Mesenchymal stem cell (in vitro differentiated cells and primary cell): ENCODE results near the gene STOML1.
"Not testable (repeated sequence)": the region's sequence is repeated elsewhere in the genome, so short reads cannot be mapped to it uniquely, and the experiment has no call there.

Experiments used
- DNase-seq: peaks from one replicate; pipeline ENCODE4 v3.0.0-alpha.2; 2013
- H2AFZ ChIP-seq: one replicate; pipeline ENCODE4 v1.6.1; 2013; ENCODE audit warnings: low read depth, mild to moderate bottlenecking, control low read depth, inconsistent platforms, low read length, moderate library complexity
- H2AK5ac ChIP-seq: 2 replicates; pipeline ENCODE4 v1.6.1; 2013; ENCODE audit warnings: low read length, moderate library complexity, mild to moderate bottlenecking, inconsistent platforms; ENCODE audit not compliant: severe bottlenecking
- H2BK120ac ChIP-seq: one replicate; pipeline ENCODE4 v1.6.1; 2013; ENCODE audit warnings: low read depth, mild to moderate bottlenecking, inconsistent platforms, low read length, moderate library complexity
- H2BK12ac ChIP-seq, 2 experiments: one replicate each; pipeline ENCODE4 v1.6.1; 2013; ENCODE audit warnings: inconsistent platforms in 2 of 2, low read length in 2 of 2, mild to moderate bottlenecking in 2 of 2, moderate library complexity in 2 of 2, control low read depth in 1 of 2
- H2BK15ac ChIP-seq: one replicate; pipeline ENCODE4 v1.6.1; 2013; ENCODE audit warnings: mild to moderate bottlenecking, low read depth, inconsistent platforms; ENCODE audit not compliant: poor library complexity, severe bottlenecking
- H2BK5ac ChIP-seq: 2 replicates; pipeline ENCODE4 v1.6.1; 2013; ENCODE audit warnings: low read depth, mild to moderate bottlenecking, low read length, control low read depth, inconsistent platforms; ENCODE audit not compliant: poor library complexity, severe bottlenecking
- H3K14ac ChIP-seq, 2 experiments: one replicate each; pipeline ENCODE4 v1.6.1; 2013; ENCODE audit warnings: inconsistent platforms in 2 of 2, low read length in 2 of 2, control low read depth in 1 of 2, mild to moderate bottlenecking in 1 of 2, moderate library complexity in 1 of 2
- H3K18ac ChIP-seq, 2 experiments: one replicate each; pipeline ENCODE4 v1.6.1; 2013; ENCODE audit warnings: inconsistent platforms in 2 of 2, low read length in 2 of 2, control low read depth in 1 of 2, low read depth in 1 of 2, mild to moderate bottlenecking in 1 of 2
- H3K23ac ChIP-seq, 2 experiments: one replicate each; pipeline ENCODE4 v1.6.1; 2013; ENCODE audit warnings: inconsistent platforms in 2 of 2, low read length in 2 of 2, mild to moderate bottlenecking in 2 of 2, moderate library complexity in 2 of 2, control low read depth in 1 of 2
- H3K27ac ChIP-seq: 2 replicates; pipeline ENCODE4 v1.5.1; 2013; ENCODE audit warnings: mild to moderate bottlenecking, moderate library complexity, low read length, control low read depth, inconsistent platforms; ENCODE audit not compliant: poor library complexity, severe bottlenecking
- H3K27me3 ChIP-seq, 2 experiments: 2 replicates each; pipeline versions ENCODE4 v1.6.1 to v1.7.0; 2013; ENCODE audit warnings: low read length in 2 of 2, mild to moderate bottlenecking in 2 of 2, moderate library complexity in 2 of 2, control low read depth in 1 of 2, inconsistent platforms in 1 of 2; ENCODE audit not compliant: control insufficient read depth in 1 of 2, insufficient read depth in 1 of 2
- H3K36me3 ChIP-seq, 2 experiments: 2 replicates each; pipeline versions ENCODE4 v1.6.1 to v1.7.0; 2013; ENCODE audit warnings: low read length in 2 of 2, control low read depth in 1 of 2, inconsistent platforms in 1 of 2, low read depth in 1 of 2, mild to moderate bottlenecking in 1 of 2; ENCODE audit not compliant: insufficient read depth in 2 of 2, control insufficient read depth in 1 of 2
- H3K4ac ChIP-seq, 2 experiments: one replicate each; pipeline ENCODE4 v1.6.1; 2013; ENCODE audit warnings: inconsistent platforms in 2 of 2, low read length in 2 of 2, mild to moderate bottlenecking in 2 of 2, moderate library complexity in 2 of 2, control low read depth in 1 of 2, low read depth in 1 of 2
- H3K4me1 ChIP-seq: 2 replicates; pipeline ENCODE4 v1.6.1; 2013; ENCODE audit warnings: low read depth, low read length, control low read depth; ENCODE audit not compliant: control insufficient read depth, insufficient read depth
- H3K4me2 ChIP-seq: 2 replicates; pipeline ENCODE4 v1.6.1; 2013; ENCODE audit warnings: low read length, mild to moderate bottlenecking, inconsistent platforms; ENCODE audit not compliant: poor library complexity, severe bottlenecking
- H3K4me3 ChIP-seq, 2 experiments: 2 replicates each; pipeline versions ENCODE4 v1.5.1 to v1.7.0; 2013; ENCODE audit warnings: low read length in 2 of 2, mild to moderate bottlenecking in 2 of 2, control low read depth in 1 of 2, low read depth in 1 of 2; ENCODE audit not compliant: insufficient read depth in 1 of 2
- H3K79me1 ChIP-seq: replicated peaks from 2 replicates; pipeline ENCODE4 v1.6.1; 2013; ENCODE audit warnings: mild to moderate bottlenecking, control low read depth, low read length, inconsistent platforms; ENCODE audit not compliant: poor library complexity, severe bottlenecking
- H3K9ac ChIP-seq: 2 replicates; pipeline ENCODE4 v1.7.0; 2013; ENCODE audit warnings: mild to moderate bottlenecking, low read length, moderate library complexity
- H3K9me3 ChIP-seq: 2 replicates; pipeline ENCODE4 v1.7.0; 2013; ENCODE audit warnings: mild to moderate bottlenecking, low read length; ENCODE audit not compliant: control insufficient read depth
- H4K8ac ChIP-seq: one replicate; pipeline ENCODE4 v1.6.1; 2013; ENCODE audit warnings: inconsistent platforms, mild to moderate bottlenecking, low read length, moderate library complexity
- H4K91ac ChIP-seq: one replicate; pipeline ENCODE4 v1.6.1; 2013; ENCODE audit warnings: mild to moderate bottlenecking, low read length, inconsistent platforms
- WGBS: methylation state at CpG from one replicate; pipeline ENCODE4 v1.1.7; 2013; ENCODE audit warnings: mixed read lengths; 5-methylcytosine and 5-hydroxymethylcytosine counted together

Gene STOML1

DNA sequence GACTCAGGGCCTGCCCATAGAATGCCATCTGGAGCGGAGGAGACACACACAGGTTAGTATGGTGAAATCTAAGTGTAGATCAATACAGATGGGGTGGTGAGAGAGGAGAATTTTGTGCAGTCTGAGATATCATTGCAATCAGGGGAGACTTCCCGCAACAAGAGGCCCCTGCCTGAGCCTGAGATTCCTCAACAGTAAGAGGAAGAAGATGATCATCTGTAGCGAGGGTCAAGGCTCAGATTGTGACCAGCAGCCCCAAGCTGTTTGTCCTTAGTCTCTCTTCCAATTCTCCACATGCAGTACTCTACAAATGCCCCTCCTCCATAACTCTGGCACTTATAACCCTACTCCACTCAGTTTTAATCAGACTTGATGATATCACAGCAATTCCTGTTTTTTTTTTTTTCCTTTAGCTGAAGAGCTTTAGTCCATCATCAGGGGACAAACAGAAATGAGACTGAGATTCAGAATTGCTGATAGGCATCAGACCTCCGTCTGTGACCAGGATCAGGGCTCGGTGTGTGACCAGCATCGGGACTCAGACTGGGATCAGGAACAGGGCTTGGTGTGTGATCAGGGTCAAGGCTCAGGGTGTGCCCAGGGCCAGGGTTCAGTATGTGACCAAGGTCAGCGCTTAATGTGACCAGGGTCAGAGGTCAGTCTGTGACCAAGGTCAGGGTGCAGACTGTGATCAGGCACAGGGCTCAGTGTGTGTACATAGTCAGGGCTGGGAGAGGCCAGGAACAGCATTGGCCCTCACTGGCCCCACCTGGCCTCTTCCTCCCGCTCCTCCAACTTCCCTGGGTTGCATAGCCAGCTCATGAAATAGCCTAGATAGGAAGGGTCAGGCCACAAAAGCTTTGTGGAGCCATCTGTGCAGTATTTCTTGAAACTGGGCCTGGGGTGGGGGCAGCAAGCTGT, 51.8 kb downstream of the STOML1 start:
- peak overlapping the region; percentile 85 for H4K91ac ChIP-seq
- H3K18ac ChIP-seq: peak overlapping the region; percentile 23 to 90
- H2BK15ac ChIP-seq: no peak overlapping the region
- H2BK5ac ChIP-seq: peak overlapping the region; percentile 31
- H2AFZ ChIP-seq: no peak overlapping the region
- H3K4me2 ChIP-seq: no peak overlapping the region
- no peaks in the 10 kb centered on the region for H3K9me3 ChIP-seq
- peak overlapping the region in 1 of 2 experiments; percentile 30 for H3K14ac ChIP-seq
- 85% methylated on average over 8 of the region's 8 CpGs for WGBS
- H3K4me1 ChIP-seq: peaks cover 69% of the 10 kb centered on the region
- no peak overlapping the region for H3K23ac ChIP-seq
- H3K9ac ChIP-seq: peak overlapping the region; percentile 75
- no peak for DNase-seq
- peak overlapping the region; percentile 60 to 66 for H3K4ac ChIP-seq
- peak overlapping the region; percentile 71 for H2AK5ac ChIP-seq
- peak overlapping the region; percentile 6 to 96 for H2BK12ac ChIP-seq
- H3K79me1 ChIP-seq: peaks cover 34% of the 10 kb centered on the region
- peak overlapping the region in 1 of 2 experiments; percentile 58 for H3K4me3 ChIP-seq
- peak overlapping the region; percentile 60 for H3K27ac ChIP-seq
- peaks cover 37 to 44% of the 10 kb centered on the region in 2 experiments for H3K36me3 ChIP-seq
- H3K27me3 ChIP-seq: no peaks in the 10 kb centered on the region
- no peak overlapping the region for H2BK120ac ChIP-seq
- peak overlapping the region; percentile 86 for H4K8ac ChIP-seq

DNA sequence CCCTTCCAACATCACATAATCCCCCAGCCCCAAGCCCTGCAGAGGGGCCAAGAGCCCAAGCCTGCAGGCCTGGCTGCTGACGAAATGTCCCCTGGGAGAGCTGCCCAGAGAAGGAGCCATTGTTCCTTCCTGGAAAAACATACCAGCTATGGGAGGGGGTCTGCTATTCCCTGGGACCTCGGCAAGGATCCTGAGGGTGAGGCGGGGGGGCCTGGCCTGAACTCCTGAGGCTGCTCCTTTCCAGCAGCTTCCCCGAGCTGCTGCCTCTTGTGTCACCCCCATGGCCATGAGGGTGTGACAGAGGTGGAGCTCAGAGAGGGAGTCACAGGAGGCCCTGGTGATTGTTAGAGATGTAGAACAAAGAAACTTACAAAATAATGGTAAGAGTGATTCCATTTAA, 53.0 kb downstream of the STOML1 start:
- H3K9ac ChIP-seq: peak overlapping the region; percentile 75
- H3K36me3 ChIP-seq: peaks cover 32 to 39% of the 10 kb centered on the region in 2 experiments
- H2BK12ac ChIP-seq: peak overlapping the region in 1 of 2 experiments; percentile 2
- H3K4ac ChIP-seq: no peak overlapping the region
- peak overlapping the region; percentile 75 for H4K91ac ChIP-seq
- DNase-seq: no peak
- no peak overlapping the region for H3K4me3 ChIP-seq
- H4K8ac ChIP-seq: peak overlapping the region; percentile 79
- no peak overlapping the region for H3K23ac ChIP-seq
- H3K79me1 ChIP-seq: peaks cover 29% of the 10 kb centered on the region
- WGBS: 65% methylated on average over 4 of the region's 4 CpGs
- no peak overlapping the region for H2AFZ ChIP-seq
- H2BK120ac ChIP-seq: no peak overlapping the region
- no peak overlapping the region for H2BK15ac ChIP-seq
- H3K27me3 ChIP-seq: no peaks in the 10 kb centered on the region
- no peak overlapping the region for H3K14ac ChIP-seq
- peak overlapping the region; percentile 14 for H2AK5ac ChIP-seq
- H2BK5ac ChIP-seq: no peak overlapping the region
- H3K4me1 ChIP-seq: peaks cover 72% of the 10 kb centered on the region
- H3K18ac ChIP-seq: peak overlapping the region in 1 of 2 experiments; percentile 46
- peak overlapping the region; percentile 3 for H3K27ac ChIP-seq
- H3K9me3 ChIP-seq: no peaks in the 10 kb centered on the region
- no peak overlapping the region for H3K4me2 ChIP-seq

DNA sequence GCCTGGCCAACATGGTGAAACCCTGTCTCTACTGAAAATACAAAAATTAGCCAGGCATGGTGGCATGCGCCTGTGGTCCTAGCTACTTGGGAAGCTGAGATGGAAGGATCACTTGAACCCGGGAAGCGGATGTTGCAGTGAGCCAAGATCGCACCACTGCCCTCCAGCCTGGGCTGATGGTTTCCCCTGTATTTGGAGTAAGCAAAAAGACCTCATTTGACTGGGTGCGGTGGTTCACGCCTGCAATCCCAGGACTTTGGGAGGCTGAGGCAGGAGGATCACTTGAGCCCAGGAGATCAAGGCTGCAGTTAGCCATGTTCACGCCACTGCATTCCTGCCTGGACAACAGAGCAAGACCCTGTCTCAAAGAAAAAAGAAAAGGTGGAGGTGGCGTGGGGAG, 53.6 kb downstream of the STOML1 start:
- not testable (repeated sequence) for H3K4me2 ChIP-seq, H2BK120ac ChIP-seq, H3K9ac ChIP-seq, H3K18ac ChIP-seq, H3K4me3 ChIP-seq, H2AK5ac ChIP-seq, H2BK15ac ChIP-seq, H2BK5ac ChIP-seq, H4K8ac ChIP-seq, H4K91ac ChIP-seq, H3K14ac ChIP-seq, DNase-seq, H3K9me3 ChIP-seq, H3K27me3 ChIP-seq, H3K23ac ChIP-seq, H3K4ac ChIP-seq, H2AFZ ChIP-seq, H2BK12ac ChIP-seq, H3K27ac ChIP-seq
- H3K79me1 ChIP-seq: peaks cover 26% of the 10 kb centered on the region
- 95% methylated on average over 7 of the region's 8 CpGs for WGBS
- peaks cover 33 to 42% of the 10 kb centered on the region in 2 experiments for H3K36me3 ChIP-seq
- peaks cover 77% of the 10 kb centered on the region for H3K4me1 ChIP-seq

DNA sequence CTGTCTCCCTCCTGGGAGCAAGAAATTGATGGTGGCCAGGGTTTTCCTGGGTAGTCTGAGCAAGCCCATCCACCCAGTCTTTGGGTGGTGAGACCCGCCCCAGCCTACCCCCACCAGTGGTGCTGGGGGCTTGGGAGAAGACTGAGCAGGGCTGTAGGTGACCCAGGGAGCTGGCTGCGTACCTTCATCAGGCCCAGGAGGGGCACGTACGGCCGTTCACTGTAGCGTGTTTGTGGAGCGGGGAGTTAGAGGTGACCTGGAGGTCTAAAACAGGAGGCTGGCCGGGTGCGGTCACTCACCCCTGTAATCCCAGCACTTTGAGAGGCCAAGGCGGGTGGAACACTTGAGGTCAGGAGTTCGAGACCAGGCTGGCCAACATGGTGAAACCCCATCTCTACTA, 54.4 kb downstream of the STOML1 start:
- Histone ChIP-seq H3K9me3 (no peaks in the 10 kb centered on the region), H4K8ac (peak overlapping the region; percentile 19), H3K14ac (no peak overlapping the region), H4K91ac (no peak overlapping the region), H3K18ac (peak overlapping the region in 1 of 2 experiments; percentile 28), H3K4ac (peak overlapping the region in 1 of 2 experiments; percentile 54), H3K23ac (no peak overlapping the region), H3K4me3 (no peak overlapping the region), H3K4me2 (no peak overlapping the region), H2BK120ac (no peak overlapping the region), H3K4me1 (peaks cover 76% of the 10 kb centered on the region), H2AK5ac (peak overlapping the region; percentile 18), H3K36me3 (peaks cover 33 to 41% of the 10 kb centered on the region in 2 experiments), H2BK5ac (no peak overlapping the region), H2BK15ac (no peak overlapping the region), H2AFZ (no peak overlapping the region), H3K27me3 (no peaks in the 10 kb centered on the region), H3K27ac (no peak overlapping the region), H3K79me1 (peaks cover 24% of the 10 kb centered on the region), H2BK12ac (no peak overlapping the region), H3K9ac (no peak overlapping the region)
- WGBS: 97% methylated on average over 10 of the region's 11 CpGs
- DNase-seq: no peak
